Measurements from ENCODE around the gene SLC26A6.
A peak's percentile ranks its signal among the peaks of the same experiment; 100 is the strongest.

DNA sequence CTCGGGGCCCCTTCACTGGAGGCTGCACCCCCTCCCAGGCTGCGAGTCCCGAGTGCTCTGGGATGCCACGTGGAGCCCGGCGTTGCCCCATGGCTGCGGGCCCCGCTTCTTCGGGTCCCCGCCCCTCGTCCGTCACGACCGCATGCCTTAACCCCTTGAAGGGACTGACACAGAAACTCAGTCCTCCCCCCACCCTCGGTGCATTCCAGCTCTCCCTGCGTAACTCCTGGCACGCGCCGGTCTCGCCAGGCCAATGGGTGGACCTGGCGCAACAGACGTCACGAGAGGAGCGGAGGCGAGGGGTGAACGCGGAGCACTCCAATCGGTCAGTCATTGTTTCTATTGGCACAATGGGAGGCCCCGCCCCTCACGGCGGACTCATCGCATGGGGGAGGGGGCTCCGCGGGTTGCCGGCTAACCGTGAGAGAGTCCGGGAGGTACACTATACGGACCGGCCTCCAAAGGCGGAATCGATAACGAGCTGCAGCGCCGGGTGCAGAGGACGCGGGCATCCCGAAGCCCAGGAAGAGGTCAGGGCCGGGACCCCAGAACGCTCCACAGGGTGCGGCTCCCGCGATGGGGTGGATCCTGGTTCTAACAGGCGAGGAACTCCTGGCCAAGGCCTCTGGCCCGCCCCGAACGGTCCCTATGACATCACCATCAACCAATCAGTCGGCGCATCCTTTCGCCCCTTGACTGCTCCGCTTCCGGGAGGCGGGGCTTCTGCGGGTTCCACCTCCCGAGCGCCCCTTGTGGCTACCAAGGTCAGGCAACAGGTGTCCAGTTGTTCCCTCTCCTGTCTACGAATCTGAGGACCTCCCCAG is 28.4 kb upstream of the SLC26A6 start:
- TF ChIP-seq, protein P1, sequence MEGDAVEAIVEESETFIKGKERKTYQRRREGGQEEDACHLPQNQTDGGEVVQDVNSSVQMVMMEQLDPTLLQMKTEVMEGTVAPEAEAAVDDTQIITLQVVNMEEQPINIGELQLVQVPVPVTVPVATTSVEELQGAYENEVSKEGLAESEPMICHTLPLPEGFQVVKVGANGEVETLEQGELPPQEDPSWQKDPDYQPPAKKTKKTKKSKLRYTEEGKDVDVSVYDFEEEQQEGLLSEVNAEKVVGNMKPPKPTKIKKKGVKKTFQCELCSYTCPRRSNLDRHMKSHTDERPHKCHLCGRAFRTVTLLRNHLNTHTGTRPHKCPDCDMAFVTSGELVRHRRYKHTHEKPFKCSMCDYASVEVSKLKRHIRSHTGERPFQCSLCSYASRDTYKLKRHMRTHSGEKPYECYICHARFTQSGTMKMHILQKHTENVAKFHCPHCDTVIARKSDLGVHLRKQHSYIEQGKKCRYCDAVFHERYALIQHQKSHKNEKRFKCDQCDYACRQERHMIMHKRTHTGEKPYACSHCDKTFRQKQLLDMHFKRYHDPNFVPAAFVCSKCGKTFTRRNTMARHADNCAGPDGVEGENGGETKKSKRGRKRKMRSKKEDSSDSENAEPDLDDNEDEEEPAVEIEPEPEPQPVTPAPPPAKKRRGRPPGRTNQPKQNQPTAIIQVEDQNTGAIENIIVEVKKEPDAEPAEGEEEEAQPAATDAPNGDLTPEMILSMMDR (IDR thresholded peaks at IDR 0.05): peak; percentile 35 to 79 (median 66)
- peak in 1 of 2 donors; percentile 62 for TF ChIP-seq POLR2A (IDR thresholded peaks at IDR 0.05)

Data from Peyer's patch (tissue), 4 donors.